Activated CD8-positive, alpha-beta memory T cell treated with anti-CD3 and anti-CD28 coated beads for 24 hours (primary cell): ENCODE measurements around the gene STK17A.
A peak's percentile ranks its signal among the peaks of the same experiment; 100 is the strongest.
"Not testable (repeated sequence)": the region's sequence is repeated elsewhere in the genome, so short reads cannot be mapped to it uniquely, and the experiment has no call there.

Source experiments
- DNase-seq: peaks from one replicate; pipeline ENCODE4 v3.0.0-alpha.2; 2020

Gene STK17A

DNA sequence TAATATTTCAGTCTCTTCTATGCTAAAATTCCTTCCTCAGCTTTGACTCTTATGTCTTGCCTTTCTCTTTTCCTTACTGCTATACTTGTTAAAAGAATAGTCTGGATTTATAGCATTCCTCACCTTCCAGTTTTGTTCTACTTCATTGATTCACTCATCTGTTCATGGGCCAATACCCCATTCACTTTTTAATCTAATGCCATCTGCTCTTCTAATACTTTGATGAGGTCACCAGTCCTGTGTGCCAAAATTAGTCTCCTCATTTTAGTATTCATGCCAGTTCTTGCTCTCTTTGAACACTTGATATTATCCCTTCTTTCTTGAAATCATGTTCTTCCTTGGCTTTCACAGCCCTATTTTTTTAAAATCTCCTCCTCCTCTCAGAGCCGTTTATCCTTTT lies 19.3 kb downstream of the STK17A start:
- DNase-seq = no peak

DNA sequence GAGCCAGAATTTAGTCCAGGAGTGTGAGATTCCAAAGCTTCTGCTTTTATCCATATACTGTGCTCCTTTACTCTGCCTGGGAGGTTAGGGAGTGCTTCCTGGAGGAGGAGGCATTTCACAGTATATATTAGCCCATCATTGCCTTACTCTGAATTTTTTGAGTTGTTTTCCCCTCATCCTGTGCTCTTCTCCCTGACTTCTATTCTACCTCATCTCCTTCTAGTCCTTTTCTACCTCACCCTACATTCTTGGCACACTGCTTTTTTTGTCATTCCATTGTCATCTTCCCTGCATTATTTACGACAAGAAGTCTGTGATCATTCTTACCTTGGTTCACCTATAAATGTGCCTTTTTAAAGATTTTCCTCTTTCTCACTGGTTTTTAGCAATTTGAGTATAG lies 21.3 kb downstream of the STK17A start:
- DNase-seq = no peak

- DNase-seq = no peak
These were observed 26.2 kb downstream of the STK17A start for GRCh38 chr7:43609097-43609496.

DNA sequence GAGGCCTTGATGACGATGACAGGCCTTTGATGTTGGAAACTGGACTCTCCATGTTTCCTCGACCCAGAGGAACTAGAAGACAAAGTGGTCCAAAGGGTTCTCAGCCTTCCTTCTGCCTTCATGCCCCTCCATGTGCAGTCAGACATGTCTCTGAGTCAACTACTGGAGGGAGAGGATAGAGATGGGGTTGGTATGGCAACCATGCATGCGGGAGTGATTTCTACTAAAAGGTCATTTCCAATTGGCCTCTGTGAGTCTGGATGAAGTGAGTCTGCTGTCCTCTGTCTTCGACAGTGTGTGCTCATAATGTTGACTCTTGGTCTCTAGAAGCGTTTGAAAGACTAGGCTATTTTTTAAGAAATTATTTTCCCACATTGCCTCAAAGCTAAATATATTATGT lies 29.2 kb downstream of the STK17A start:
- DNase-seq = no peak

GRCh38 chr7:43612599-43613589 lies 30.0 kb downstream of the STK17A start:
- no peak for DNase-seq

GRCh38 chr7:43615558-43616145 lies 32.7 kb downstream of the STK17A start:
- DNase-seq = no peak

DNA sequence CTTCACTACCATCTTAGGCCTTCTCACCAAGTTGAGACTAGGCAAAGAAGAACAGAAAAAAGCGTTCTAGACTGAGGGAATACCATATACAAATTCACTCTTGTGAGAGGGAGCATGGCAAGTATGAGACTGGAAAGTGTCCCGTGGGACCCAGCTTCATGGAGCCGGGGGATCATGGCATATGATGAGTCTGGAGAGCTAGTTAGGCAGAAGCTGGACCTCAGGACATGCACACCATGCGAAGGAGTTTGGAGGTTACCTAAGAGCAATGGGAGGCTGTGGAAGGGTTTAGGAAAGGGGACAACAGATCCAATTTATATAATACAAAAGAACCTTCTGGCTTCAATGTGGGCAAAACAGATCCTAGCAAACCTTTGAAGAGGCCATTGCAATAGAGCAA lies 34.1 kb downstream of the STK17A start:
- no peak for DNase-seq

GRCh38 chr7:43618073-43618472 lies 35.2 kb downstream of the STK17A start:
- no peak for DNase-seq

GRCh38 chr7:43619213-43620012 lies 36.5 kb downstream of the STK17A start:
- no peak for DNase-seq

GRCh38 chr7:43621729-43622448 lies 39.0 kb downstream of the STK17A start:
- DNase-seq = no peak

DNA sequence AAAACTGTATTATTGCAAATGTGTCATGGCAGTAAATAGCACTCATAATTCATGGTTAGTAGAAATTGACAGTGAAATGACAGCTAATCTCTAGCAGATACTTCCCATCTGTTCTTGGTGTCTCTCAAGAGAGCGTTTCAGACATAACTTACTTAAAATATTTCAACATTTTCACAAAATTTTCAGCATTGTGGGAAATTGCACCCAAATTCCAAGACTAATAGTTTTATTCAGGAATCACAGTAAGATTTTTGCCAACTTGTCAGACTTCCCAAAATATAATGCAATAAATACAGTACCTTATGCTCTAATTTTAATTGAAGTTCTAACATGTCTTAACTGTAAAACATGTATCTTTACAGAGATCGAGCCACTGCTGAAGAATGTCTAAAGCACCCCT lies 41.2 kb downstream of the STK17A start:
- no peak for DNase-seq

DNA sequence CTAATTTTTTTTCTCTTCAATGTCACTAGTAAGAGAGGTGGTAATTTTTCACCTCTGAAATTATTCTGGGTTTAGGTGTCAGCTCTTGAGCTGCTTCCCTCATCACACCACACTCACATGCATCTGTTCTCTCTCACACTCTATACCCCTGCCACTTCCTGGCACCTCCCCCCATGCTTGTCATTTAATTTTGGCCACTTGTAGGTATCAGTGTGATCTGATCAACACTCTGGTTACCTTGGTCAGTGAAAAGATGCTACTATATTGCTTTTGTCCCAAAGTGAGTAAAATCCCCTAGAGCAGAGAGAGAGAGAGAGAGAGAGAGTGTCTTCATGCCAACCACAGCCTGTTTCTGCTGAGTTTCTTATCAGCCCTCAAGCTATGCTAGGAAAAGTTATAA lies 42.5 kb downstream of the STK17A start:
- peak; percentile 74 for DNase-seq

DNA sequence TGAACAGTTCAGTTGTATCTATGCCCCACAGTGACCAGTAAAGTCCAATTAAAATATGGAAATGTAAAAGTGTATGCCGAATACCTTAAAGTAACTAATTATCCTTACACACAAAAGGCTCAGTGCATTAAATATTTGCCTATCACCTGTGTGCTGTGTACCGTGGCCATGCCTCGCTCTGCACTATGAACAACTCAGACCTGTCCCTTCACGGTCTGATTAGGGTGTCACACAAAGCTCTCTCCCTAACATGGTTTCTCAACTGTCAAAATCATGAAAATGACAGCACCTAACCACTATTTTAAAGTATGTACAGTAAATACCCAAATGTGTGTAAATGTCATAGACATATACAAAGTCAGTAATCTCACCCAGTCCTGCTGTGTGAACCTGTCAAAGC lies 43.1 kb downstream of the STK17A start:
- DNase-seq = no peak

GRCh38 chr7:43626695-43627094 lies 43.8 kb downstream of the STK17A start:
- DNase-seq = no peak

GRCh38 chr7:43627798-43628197 lies 44.9 kb downstream of the STK17A start:
- not testable (repeated sequence) for DNase-seq

DNA sequence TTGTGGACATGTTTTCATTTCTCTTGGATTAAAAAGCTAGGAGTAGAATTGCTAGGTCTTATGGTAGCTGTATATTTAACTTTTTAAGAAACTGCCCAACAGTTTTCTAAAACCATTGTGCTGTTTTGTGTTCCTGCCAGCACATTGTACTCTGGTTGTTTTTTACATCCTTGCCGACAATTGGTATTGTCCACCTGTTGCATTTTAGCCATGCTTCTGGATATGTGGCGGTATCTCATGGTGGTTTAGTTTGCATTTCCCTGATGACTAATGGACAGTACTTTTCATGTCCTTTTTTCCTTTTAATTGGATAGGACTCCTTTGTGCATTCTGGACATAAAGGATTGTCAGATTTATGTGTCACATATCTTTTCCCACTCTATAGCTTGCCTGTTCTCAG lies 45.5 kb downstream of the STK17A start:
- no peak for DNase-seq

GRCh38 chr7:43629857-43630256 lies 46.9 kb downstream of the STK17A start:
- DNase-seq = no peak

- DNase-seq = no peak
These were observed 47.6 kb downstream of the STK17A start for GRCh38 chr7:43630482-43630881.

GRCh38 chr7:43631559-43631958 lies 48.7 kb downstream of the STK17A start:
- no peak for DNase-seq

DNA sequence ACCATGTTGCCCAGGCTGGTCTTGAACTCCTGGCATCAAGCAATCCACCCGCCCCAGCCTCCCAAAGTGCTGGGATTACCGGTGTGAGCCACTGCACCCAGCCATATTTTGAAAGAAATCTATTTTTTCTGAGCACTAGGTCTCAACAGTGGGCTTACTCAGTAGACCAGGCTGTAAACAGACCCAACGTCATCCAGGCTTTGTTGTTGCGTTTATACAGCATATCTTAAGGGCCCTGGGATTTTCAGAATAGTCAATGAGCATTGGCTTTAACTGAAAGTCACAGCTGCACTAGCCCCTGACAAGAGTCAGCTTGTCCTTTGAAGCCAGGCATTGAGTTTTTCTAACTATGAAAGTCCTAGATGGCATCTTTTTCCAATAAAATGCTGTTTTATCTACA lies 49.8 kb downstream of the STK17A start:
- no peak for DNase-seq

DNA sequence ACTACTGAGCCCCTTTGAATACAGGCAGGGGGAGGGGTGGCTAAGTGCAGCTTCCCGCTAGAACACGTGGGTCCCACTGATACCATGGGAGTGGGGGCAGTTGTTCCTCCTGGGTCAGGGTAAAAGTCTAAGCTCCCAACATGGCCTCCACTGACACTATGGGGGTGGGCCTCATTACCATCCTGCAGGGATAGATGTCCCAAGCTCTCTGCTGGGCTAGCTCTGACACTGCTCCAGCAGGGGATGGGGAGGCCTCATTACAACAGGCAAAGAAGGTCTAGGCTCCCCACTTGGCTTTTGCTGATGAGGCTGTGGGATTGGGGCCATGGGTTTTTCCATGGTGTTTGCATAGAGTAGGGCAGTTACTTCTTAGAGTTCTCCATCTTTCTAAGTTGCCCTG lies 51.5 kb downstream of the STK17A start:
- DNase-seq = no peak

DNA sequence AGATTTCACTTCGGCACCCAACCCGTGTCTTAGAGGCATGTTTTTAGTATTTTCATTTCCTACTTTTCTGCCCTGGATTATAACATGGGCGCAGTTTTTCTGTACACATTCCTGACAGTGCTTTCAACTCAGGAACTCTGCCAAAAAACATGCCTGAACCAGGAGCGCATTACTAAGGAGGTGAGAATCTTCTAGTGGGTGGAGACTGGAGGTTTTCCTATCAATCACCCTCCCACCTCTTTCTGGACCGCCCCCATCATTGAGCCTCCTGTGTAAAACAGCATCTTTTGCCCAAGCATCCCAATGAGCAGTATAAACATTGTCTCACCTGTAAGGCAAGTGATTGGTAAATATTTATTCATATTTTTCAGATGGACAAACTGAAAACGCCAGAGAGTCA lies 53.2 kb downstream of the STK17A start:
- DNase-seq = no peak
